Stimulated activated CD8-positive, alpha-beta memory T cell treated with anti-CD3 and anti-CD28 coated beads, Interleukin-7, amount 100 ng/mL, for 48 hours (primary cell): ENCODE results near the gene UBE2J2.

Source experiments
- DNase-seq, 2 donors: peaks; one replicate each; pipeline ENCODE4 v3.0.0-alpha.2; 2020; ENCODE audit warnings: low read depth in 1 of 2; ENCODE audit errors: extremely low read depth in 1 of 2

Gene UBE2J2

DNA sequence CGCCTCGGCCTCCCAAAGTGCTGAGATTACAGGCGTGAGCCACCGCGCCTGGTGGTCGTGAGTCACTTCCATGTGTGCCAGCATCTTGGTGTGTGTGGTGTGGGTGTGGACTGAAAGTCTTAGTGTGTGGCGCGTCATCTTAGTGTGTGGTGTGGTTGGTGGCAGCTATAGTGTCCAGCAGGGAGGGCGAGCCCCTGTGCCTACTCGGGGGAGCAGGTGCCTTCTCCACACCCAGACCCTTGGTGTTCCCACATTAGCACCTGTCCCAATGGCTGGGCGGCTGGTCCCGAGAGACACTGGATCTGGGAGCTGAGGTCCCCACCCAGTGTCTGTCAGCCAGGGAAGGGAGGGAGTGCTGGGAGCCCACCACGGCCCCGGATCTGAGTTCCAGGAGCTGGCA is 9.3 kb upstream of the UBE2J2 start:
- peak in 1 of 2 donors; percentile 41 for DNase-seq

DNA sequence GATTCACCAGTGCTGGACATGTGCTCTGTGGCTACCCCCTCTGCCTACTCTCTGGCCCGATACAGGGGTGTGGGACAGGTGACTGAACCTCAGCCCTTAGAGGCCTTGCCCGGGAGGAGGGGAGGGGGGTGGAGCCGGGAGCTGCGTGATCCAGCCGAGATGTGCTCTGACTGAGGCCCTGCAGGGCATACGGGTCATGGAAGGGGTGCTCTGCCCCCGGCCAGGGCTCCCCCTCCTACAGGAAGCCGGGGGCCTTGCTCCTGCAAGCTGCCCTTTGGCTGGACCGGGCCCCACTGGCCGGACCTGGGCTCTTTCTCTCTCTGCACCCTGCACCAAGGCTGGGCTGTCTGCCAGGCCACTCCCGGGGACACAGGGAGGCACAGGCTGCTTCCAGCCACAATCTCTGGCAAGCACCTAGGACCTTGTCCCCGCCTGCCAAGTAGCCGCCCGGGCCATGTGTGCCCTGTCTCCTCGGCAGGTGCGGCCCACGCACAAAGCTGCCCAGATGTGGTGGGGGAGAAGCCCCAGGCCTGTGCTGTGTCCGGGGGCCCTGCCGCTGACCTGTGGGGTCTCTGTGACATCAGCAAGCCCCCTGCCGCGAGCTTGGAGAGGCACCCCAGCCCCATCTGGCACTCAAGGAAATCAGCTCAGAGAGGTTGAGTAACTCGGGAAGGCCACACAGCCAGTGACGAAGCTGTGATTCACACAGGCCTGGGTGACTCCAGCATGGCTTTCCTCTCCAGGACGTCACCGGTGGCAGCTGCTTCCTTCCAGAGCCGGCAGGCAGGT is 8.1 kb upstream of the UBE2J2 start:
- peak in 1 of 2 donors; percentile 37 for DNase-seq

DNA sequence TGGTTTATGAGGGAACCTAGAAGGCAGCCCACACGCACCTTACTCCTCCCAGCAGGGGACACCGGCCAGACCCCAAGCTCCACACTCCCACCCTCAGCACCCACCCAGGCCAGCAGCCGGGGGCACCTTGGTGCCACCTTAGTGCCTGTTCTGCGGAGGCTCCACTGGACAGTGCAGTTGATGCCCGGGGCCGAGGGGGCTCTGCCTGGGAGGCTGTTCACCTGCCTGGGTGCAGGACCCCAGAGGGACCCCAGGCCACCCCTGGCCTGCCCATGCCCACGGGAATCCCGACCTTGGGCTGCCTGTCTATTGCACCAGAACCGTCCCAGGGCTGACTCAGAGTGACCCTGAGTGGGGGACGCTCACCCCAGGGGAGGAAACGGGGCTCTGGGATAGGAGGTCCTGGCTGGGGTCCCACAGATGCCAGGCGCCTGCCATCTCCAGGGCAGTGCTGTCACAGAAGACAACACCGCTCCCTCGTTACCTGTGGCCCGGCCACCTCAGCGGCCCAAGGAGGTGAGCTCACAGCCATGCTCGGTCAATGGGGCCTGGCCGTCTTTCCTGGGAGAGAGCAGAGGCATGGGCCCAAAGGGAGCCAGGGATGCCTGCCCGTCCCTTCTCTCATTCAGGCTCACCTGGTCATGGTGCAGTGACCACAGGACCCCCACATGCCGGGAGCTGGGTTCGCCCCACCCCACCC is 7.3 kb upstream of the UBE2J2 start:
- DNase-seq, result no peak

DNA sequence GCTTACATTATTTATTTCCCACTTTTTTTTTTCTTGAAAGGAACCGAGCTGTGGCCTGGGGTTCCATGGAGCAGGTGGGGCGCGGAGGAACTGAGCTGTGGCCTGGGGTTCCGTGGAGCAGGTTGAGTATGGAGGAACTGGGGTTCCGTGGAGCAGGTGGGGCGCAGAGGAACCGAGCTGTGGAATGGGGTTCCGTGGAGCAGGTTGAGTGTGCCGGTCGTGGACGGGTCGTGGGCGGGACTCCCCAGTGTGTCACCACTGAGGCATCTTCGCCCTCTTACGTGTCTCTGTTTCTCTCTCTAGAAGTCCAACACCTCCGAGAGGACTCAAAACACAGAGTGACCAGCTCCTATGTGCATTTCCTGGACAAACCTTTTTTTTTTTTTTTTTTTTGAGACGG is 5.4 kb upstream of the UBE2J2 start:
- no peak for DNase-seq

DNA sequence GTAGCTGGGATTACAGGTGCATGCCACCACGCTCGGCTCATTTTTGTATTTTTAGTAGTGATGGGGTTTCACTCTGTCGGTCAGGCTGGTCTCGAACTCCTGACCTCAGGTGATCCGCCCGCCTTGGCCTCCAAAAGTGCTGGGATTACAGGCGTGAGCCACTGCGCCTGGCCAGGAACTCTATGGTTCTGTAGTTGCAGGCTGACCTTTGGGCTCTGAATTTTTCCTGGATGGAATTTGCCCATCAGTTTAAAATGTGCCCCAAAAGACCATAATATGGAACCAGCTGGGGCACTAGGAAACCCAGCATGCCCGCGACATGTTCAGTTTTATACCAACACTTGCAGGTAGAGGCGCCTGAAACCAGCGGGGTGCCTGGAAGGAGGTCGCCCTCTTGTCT is 5.0 kb upstream of the UBE2J2 start:
- no peak for DNase-seq

DNA sequence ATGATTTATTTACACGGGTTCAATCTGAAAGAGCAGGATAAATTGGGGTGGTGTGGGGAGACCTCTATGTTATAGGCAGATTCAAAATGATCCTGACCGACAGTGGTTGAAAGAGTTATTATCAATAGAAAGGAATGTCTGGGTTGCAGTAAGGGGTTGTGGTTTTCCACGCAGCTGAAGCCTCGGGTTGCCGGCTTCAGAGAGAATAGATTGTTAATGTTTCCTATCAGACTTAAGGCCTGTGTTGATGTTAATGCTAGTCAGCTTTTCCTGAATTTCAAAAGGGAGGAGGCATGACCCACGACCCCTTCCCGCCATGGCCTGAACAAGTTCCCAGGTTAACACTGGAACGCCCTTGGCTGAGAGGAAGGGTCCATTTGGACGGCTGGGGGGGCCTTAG is 2.2 kb upstream of the UBE2J2 start:
- no peak for DNase-seq

DNA sequence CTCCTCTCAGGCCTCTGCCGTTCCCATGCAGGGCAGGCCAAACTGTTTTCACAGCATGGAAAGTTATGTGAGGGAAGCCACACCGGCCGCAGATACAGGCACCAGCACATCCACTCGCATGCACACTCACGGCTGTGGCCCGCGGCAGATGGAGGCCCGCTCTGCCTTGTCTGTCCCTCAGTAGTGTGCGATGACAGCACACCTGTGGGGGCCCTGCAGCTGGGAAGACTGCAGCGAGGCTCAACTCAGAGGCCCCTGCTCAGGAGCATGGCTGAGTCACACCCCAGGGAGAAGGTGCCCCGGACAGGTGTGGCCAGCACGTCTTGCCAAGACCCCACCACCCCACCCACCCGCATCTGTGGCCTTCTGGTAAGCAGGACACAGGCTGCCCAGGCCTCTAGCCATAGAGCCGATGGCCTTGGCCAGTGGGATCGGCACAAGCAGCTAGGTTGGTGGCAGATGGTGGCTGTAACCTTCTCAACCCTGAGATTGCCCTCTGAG is 1.3 kb upstream of the UBE2J2 start:
- DNase-seq, result no peak

DNA sequence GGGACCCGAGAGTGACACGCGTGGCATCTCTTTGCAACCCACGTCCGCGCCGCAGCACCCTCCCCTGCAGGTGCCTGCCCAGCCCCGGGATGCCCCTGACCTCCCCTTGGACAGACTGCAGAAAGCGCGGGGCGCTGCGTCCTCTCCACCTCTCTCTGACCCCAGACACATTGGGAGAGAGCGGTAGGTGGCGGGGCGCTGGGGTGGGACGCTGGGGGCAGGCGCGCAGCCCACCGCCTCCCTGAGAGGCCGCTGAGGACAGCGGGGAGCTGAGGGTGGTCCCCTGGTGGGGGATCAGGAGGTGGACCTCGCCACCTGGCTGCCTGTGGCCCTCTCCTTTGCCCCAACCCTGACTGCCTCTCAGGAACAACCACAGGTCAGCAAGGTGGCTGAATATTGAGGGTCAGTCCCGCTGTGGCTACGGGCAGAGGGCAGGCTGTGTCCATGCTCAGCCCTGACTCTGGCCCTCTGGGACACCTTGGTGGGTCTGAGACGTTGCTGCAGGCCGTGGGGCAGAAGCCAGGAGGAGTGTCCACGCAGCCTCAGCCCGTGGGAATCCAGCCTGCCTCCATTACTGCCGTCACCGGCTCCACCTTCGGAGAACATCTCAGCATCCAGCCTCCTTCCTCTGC is 761 bp upstream of the UBE2J2 start:
- no peak for DNase-seq

DNA sequence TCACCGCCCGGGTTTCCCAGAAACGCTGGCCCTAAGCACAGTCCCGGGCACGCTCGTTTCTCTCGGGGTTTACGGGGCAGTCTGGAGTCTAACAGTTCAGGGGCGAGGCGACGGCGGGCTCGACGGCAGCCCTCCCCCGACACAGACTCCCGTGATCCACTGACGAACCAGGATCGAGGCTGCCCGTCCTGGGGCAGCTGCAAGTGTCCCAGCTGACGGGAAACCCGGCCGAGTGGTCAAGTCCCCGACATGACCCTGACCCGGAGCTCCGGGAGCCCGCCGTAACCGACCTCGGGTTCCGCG is 494 bp downstream of the UBE2J2 start:
- DNase-seq, result no peak

DNA sequence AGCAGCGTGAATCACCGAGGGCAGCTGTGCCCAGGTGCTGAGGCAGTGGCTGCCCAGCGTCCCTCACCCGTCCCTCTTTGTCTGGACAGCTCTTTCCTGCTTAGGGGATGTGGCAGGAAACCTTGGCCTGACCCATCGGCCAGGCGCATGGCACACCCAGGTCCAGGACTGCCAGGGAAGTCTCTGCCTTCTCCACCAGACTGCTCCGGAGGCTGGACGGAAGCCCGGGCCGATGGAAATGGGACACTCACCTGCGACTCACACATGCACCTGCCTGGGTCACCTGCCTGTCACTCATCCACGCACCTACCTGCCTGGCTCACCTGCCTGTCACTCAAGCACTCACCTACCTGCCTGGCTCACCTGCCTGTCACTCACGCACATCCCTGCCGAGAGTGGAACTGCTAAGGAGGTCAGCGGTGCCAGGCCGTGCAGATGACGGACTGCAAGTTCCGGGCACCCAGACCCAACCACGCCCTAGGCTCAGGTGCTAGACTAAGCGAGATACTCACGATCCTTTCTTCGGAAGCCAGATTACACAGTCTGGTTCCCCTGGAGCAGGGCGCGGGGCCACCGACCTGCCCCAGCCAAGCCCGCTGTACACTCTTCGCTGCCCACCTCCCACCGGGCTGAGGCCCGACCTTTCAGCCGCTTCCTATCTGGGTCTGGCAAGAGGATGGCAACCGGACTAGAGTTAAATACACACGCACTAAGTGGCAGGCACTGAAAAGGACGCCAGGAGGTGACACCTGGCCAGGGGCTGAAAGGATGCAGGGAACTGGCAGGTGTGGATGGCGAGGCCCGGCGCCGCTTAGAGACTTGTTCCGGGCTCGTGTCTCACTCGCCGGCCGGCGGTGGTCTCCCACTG is 1.1 kb downstream of the UBE2J2 start:
- DNase-seq, result no peak

DNA sequence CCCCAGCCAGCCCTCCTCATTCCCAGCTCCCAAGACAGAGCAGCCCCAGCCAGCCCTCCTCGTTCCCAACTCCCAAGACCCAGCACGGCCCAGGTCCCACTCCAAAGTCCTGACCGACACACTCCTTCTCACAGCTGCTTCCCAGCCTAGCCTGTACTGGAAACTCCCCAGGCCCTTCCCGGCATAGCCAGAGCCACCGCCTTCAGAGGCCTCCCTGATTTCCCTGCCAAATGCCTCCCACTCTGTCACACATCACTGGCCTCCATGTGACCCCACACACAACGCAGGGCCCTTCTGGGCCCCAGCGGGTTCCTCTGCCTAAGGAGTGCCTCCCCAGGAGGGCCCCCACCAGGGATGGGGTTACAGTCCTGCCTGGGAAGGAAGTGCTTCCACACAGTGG is 2.8 kb downstream of the UBE2J2 start:
- DNase-seq, result no peak

DNA sequence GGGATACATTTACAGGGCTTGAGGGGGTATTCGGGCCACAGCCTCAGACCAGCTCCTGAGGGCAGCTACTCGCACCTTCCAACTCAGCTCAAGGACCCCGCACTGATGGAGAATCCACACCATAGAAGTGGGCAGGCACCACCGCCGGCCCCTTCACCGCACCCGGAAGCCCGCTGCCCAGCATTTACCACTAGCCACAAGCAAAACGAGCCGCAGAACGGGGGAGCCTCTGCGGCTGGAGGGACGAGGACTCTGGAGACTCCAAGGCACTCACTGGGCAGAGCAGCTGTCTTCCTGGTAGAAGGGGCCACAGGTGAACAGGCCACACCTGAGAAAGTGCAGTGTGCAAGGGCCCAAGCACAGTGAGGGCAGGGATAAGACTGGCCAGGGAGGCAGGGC is 5.4 kb downstream of the UBE2J2 start:
- DNase-seq, result no peak

DNA sequence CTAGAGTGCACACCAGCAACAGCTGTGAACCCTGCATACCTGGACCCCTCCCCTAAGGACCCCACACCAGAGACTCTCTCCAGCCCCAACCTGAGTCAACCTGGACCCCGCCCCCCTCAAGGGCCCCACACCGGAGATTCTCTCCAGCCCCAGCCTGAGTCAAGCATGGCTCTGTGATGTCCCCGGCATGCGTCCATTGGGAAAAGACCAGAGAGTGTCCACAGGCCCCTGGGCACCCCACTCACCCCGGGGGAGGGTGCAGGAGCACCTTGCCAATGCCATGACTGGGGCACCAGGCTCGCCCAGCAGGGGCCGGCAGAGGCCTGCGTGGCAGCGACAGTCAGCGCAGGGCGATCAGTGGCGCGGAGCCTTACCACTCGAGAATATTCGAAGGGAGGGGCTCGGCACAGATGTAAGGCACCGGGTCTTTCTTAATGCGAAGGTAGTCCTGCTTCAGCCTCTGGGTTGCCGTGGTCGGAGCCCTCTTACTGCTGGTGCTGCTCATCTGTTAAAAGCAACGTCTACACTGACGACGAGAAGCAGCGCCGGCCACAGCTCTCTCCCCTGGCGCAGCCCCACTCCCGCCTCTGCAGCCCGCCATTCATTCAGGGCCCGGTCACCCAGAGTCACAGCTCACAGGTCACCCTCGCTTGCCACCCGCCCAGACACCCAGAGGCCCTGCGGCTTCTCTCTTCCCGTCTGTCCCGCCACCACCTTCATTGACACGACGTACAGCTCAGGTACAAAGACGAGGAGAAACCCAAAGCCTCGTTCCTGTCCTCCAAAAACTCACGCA is 6.0 kb downstream of the UBE2J2 start:
- DNase-seq, result no peak

DNA sequence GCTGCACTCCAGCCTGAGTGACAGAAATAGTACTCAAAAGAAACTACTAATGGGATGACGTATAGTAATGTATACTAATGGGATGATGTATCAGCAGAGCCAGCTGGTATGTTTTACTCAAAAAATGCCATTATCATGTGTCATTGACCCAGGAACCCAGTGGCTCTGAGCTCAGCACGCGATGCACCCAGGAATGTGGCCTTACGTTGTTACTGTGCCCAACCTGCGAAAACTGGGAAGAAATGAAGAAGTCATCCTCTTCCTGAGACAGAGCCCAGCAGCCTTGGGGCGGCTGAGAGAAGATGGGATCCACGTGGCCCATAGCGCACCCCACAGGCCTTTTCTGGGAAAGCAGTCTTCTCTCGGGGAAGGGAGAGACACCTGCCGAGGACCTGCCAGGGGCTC is 8.8 kb downstream of the UBE2J2 start:
- no peak for DNase-seq

DNA sequence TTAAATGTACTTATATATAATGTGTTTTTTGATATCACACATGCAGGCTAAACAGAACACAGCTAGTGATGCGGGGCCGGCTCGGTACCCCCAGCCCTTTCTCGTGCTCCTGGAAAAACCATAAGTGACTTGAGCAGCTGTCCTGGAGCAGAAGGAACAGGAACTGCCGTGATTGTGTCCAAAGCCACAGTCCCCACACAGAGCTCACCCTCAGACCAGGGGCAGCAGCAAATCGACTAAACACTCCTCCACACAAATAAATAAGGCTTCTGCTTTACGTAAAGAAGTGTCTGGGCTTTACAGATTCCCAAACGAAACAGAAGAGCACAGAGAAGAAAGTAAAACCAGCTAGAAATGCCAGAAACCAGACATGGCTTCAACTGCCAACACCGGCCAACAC is 9.6 kb downstream of the UBE2J2 start:
- DNase-seq, result no peak

DNA sequence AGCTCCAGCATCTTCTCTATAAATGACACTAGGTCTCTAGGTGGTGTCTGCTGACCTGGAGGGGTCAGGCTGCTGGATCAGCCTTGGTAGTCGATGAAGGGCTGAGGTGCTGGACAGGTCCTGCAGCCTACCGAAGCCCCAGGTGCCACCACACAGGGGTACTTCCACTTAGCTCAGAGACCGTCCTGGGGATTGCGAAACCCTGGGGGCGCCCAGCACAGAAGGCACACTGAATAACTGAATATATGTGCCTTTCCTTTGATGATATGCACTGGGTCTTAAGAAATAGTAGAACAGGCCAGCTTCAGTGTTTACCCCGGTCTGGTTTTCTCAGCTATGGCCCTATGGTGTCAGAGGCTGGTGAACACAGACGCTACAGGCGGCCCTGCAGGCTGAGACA is 10.9 kb downstream of the UBE2J2 start:
- DNase-seq, result no peak

DNA sequence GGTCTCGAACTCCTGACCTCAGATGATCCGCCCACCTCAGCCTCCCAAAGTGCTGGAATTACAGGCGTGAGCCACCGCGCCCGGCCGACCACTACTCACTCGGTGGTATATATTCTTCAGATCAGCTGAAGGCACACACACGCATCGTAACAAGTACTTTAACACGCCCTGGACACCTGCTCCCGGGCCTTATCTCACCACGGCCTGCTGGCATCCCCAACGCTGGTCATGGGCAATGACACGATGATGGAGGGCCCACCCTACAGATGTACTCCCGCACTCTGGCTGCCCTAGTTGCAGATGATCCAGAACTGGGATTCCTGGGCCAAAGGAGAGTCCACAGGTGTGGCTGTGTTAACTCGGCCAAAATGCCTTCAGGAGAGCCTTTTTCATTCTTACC is 11.6 kb downstream of the UBE2J2 start:
- DNase-seq, result no peak

DNA sequence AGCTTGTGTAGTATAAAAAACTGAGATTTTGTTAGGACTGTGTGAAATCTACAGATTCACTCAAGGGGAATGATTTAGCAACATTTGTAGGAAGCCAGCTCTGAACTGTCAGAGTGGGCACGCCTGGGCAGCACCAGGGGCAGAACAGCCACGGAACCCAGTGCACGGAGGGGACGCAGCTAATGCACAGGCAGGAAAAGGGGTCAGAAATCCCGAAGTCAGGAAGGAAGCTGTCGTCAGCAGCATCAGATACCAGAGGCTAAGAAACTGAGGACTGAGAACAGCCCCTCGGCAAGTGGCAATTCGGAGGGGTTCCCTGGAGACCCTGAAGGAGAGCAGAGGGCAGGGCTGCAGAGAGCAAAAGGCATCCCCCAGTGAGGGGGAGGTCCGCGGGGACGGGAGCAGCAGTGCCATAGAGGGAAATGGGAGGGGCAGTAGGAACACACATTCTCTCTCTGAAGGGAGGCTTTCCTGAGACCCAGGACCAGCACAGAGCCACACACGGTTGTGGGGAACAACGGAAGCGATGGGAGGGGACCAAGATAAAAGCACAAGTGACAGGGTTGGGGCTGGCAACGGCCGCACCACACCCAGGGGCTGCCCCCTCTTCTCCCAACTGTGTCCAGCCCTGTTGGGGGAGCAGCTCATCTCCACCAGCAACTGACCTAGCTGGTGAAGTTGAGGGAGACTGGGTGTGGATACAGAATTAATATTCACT is 12.7 kb downstream of the UBE2J2 start:
- no peak for DNase-seq

DNA sequence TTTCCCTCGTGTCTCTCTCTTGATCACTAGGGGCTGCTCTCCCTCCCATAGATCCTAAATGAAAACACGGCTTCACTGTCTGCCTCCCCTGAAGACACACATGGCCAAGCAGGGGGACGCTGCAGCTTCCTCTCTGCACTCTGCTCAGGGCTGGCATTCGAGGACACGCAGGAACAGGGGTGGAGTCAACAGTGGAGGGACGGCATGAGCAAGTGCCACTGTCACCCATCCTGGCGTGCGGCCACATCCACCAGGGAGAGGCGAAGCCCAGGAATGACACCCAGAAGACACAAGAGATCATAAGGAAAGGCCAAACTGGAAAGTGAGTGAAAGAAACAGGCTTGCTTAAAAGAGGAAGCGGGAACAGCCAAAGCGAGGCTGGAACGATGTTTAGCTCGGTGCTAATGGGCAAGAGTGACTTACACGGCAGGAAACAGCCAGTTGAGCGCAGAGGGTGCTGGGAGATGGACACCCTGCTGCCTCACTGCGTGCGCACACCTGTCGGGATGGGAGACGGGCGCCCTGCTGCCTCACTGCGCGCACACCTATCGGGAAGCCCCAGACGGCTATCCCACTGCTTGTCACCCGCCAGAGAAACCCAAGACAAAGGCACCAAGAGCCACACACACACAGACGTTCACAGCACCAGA is 13.6 kb downstream of the UBE2J2 start:
- no peak for DNase-seq
